Astrocyte of the spinal cord (primary cell): ENCODE data around the gene CCSAP.

Experiments
- DNase-seq: peaks from one replicate; pipeline ENCODE4 v3.0.0; 2011; ENCODE audit warnings: low read depth, low spot score
- H3K4me3 ChIP-seq: 2 replicates; pipeline ENCODE4 v1.5.1; 2011; ENCODE audit warnings: low read depth, mild to moderate bottlenecking, low read length, moderate library complexity
- CTCF ChIP-seq: IDR thresholded peaks from 2 replicates; pipeline ENCODE4 v1.5.1; 2012; ENCODE audit warnings: low read depth, mild to moderate bottlenecking, low read length, inconsistent platforms
- in situ Hi-C: cut with HindIII; loops from 2 replicates; pipeline ENCODE4 v1.10.0; 2017; ENCODE audit warnings: low sequenced_read_pairs

CCSAP gene

GRCh38 chr1:229341774-229342655, 832 bp downstream of the CCSAP start:
- peak; percentile 70 for DNase-seq
- in situ Hi-C loops: loop anchor here (25.0 kb wide), 1 partner anchor 95 kb away; the partner anchor contains the start of gene ACTA1
- TF ChIP-seq CTCF: no peak
- peak overlapping the region; percentile 64 for H3K4me3 ChIP-seq

- in situ Hi-C loops: loop anchor here (25.0 kb wide), 1 partner anchor 97 kb away; the partner anchor contains the start of gene ACTA1
- no peak overlapping the region for H3K4me3 ChIP-seq
- no peak for DNase-seq
- no peak for TF ChIP-seq CTCF
These were observed 2.4 kb downstream of the CCSAP start for GRCh38 chr1:229340496-229340895.

GRCh38 chr1:229339520-229339919, 3.3 kb downstream of the CCSAP start:
- no peak for TF ChIP-seq CTCF

GRCh38 chr1:229339086-229339485, 3.8 kb downstream of the CCSAP start:
- TF ChIP-seq CTCF: no peak
- no peak for DNase-seq
- in situ Hi-C loops: loop anchor here (25.0 kb wide), 1 partner anchor 98 kb away; the partner anchor contains the start of gene ACTA1
- no peak overlapping the region for H3K4me3 ChIP-seq

More at GRCh38 chr1:229339520-229339919, 3.3 kb downstream of the CCSAP start:
- no peak overlapping the region for H3K4me3 ChIP-seq
- no peak for DNase-seq
- in situ Hi-C loops: loop anchor here (25.0 kb wide), 1 partner anchor 98 kb away; the partner anchor contains the start of gene ACTA1

- TF ChIP-seq CTCF: no peak
- H3K4me3 ChIP-seq: no peak overlapping the region
- in situ Hi-C loops: loop anchor here (25.0 kb wide), 1 partner anchor 101 kb away; the partner anchor contains the start of gene ACTA1
- no peak for DNase-seq
These were observed 6.5 kb downstream of the CCSAP start for GRCh38 chr1:229336345-229336744.

- H3K4me3 ChIP-seq: no peak overlapping the region
- no peak for TF ChIP-seq CTCF
- no peak for DNase-seq
- in situ Hi-C loops: loop anchor here (25.0 kb wide), 1 partner anchor 103 kb away; the partner anchor contains the start of gene ACTA1
These were observed 8.1 kb downstream of the CCSAP start for GRCh38 chr1:229334716-229335115.
